ENCODE results near the gene RAB11FIP4.

Gene RAB11FIP4

DNA sequence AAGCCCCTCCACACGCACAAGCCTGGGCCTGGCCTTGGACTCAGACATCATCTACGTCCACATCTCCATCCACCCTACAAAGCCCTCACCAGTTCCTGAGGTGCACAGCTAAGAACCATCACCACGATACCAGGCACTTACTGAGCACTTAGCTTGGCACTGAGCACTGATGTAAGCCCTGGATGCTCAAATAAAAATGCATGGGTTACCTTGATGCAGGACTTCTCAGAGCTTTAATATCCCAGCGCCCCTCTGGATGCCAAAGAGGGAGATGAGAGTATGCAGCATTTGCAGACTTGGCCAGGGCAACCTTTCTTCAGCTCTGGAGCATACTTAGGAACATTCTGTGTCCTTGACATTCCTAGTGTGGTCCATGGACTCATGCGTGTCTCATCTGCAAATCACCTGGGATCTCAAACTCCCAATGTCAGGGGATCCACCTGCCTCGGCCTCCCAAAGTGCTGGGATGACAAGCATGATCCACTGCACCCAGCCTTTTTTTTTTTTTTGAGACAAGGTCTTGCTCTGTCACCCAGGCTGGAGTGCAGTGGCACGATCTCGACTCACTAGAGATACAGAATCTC lies 69.8 kb downstream of the RAB11FIP4 start:
- no peak for DNase-seq

DNA sequence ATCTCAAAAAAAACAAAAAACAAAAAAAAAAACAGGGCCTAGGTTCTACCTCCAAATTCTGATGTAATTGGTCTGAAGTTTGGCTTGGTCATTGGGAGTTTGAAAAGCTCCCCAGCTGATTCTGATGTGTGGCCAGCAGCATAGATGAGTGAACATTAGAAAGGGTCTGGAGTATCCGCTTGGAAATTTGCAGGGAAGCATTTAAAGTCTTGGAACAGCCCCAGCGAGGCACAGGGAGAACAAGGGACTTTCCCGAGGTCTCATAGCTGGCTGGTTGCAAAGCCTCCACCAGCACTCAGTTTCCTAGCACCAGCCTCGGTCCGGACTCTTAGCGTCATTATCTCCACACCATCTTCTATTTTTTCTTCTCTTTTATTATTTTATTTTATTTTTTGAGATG lies 70.8 kb downstream of the RAB11FIP4 start:
- DNase-seq, result no peak

DNA sequence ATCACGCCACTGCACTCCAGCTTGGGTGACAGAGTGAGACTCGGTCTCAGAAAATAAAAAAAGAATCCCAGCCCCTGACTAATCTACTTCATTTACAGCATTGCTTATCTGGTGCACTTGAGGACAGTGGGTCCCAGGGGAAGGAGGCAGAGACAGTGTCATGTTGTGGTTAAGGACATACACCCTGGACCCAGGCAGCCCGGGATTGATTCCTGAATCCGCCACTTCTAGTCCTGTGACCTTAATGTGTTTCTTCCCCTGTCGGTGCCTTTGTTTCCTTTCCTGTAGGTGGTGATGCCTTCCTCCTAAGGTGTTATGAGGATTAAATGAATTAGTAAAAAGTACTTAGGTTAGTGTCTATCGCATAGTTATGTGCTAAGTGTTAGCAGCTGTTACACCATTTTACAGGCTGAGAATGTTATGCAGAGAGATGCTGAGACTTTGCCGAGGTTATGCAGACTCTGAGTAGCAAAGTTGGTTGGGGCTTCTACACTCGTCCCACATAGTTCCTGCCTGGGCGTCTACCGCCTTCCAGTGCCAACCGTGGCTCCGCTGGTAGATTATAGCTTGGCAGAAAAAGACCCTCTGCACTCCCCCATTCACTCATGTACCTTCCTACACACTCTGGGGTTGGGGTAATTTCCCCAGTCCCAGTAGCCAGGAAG lies 74.8 kb downstream of the RAB11FIP4 start:
- DNase-seq, result no peak

DNA sequence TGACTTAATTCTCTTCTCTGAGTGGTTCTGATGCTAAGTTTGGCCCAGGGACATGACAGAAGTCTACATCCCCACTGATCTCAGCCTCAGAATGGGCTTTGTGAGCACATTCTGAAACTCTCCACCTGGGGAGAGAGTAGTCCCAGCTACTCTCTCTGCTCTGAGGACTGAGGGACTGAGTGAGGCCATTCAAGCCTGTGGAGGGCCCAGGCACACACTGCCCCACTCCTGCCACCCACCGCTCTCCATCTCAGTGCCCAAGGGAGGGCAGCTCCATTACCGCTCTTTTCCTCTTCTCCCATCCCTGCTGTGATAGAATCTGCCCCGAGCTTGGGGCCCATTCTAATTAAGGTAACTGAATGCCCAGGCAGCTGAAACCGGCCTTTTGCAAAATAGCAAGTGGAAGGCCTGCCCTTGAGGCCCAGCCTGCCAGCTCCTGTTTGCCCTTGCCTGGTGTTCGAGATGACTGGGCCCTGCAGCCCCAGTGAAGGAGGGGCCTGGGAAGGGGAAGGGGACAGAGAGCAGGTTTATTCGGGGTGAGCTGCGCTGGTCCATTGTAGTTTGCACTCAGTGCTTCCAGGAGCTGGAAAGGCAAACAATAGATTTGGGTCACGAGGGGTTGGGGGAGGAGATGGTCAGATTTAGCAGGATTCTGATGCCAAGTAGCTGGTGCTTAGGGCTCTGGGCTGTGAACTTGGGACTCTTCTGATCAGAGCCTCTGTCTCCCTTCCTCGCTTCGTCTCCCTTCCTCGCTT lies 76.2 kb downstream of the RAB11FIP4 start:
- DNase-seq, result no peak

DNA sequence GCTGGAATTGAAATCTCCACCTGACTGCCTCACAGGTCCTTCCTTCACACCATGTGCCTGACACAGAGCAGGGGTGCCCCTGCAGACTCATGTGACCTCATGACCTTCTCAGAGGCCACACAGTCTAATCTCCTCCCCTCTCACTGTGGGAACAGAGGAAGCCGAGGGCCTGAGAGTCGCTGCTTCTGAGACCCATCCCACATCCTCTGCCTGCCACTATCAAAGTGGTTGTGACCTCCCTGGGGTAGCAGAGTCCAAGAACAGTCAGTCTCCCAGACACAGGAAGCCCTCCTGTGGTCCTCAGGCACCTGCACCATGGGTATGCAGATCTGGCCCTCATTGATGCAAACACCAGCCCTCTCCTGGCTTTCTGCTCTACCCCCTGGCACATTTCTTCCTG lies 78.5 kb downstream of the RAB11FIP4 start:
- no peak for DNase-seq

DNA sequence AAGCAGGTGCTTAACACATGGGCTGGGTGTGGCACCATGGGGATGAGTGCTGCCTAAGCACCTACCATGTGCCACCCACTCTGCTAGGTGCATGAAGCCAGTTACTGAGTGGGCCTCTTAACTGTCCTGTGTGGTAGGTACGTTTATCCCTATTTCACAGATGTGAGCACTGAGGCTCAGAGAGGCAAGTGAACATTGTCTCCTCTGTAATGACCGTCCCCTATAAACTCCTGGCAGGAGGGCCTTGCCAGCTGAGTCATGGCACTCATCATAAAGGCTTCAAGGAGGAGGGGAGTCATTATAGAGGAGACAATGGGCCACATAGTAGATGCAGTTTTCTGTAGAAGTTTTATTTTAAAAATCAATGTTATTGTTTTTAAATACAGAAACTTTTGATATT lies 79.1 kb downstream of the RAB11FIP4 start:
- no peak for DNase-seq

DNA sequence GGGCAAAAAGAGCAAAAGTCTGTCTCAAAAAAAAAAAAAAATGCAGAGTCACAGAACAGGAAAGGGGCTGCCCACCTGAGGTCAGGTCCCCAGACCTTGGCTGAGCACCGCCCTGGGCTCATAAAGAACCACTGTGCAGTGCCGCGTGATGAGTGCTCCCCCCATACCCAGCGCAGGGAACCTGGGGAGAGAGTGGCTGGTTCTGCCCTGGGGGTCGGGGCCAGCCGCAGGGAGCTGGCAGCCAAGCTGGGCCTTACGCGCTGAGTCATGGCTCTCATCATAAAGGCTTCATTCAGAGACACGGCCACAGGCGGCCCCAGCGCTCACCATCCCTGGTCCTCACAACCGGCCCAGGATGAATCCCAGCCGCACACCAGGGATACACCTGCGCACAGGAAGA lies 80.7 kb downstream of the RAB11FIP4 start:
- no peak for DNase-seq

DNA sequence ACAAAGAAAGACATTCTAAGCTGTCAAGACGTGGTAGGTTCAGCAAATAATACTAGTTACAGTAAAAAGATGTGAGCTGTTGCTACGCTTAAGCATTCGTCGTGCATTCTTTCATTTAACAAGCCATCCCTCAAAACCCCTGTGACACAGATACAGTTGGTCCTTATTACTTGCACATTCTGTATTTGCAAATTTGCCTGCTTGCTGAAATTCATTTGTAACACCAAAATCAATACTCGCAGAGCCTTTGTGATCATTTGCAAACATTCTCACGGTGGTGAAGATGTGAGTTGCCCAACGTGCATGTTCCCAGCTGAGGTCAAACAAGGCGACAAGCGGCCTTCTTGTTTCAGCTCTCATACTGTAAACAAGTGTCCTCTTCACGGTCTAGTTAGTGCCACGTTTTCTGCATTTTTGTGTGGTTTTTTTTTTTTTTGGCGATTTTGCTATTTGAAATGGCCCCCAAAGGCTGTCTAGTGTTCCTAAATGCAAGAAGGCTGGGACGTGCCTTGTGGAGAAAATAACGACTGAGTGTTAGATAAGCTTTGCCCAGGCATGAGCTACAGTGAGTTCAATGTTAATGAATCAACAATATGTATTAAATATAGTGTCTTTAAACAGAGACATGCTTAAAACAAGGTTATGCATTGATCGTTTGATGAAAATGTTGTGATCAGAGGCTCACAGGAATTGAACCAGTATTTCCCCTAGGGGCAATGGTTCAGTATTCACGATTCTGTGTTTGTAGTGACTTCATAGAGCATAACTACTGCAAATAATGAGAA lies 84.1 kb downstream of the RAB11FIP4 start:
- DNase-seq, result no peak

DNA sequence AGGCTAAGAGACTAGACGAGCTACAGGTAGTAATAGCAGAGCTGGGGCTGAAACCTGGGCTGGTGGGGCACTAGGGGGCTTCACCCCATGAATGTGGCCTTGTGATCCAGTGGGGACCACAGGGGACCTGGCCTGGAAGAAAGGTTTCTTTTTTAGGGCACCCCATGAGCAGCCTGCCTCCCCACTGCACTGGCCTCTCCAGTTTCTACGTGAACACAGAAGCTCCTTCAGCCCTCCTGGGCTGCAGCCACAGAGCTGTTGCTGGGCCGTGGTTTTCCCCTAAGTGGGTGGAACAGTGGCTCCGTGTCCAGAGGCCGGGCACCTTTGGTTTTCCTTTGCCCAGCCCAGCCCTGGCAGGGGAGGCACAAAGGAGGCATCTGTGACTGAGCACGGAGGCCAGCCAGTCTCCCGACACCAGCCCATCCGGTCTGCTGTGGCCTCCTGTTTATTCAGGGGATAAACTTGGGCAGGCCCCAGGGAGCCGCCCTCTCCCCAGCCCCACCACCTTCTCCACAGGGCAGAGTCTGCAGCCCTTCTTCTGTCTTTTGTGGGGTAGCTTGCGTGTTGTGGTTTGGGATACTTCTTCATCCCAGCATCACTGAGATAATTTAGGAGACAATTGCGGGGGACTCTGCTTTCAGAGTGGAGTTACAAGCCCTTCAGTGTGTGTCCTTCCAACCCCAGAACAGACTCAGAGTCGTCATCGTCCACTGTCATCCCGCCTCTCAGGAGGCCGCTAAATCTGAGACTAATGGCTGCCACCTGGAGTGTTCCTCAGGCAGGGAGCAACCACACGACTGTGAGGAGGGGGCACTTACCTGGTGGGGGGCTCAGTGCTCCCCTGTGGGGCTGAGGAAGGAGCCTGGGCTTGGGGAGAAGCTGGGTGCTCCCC lies 85.3 kb downstream of the RAB11FIP4 start:
- DNase-seq, result no peak

DNA sequence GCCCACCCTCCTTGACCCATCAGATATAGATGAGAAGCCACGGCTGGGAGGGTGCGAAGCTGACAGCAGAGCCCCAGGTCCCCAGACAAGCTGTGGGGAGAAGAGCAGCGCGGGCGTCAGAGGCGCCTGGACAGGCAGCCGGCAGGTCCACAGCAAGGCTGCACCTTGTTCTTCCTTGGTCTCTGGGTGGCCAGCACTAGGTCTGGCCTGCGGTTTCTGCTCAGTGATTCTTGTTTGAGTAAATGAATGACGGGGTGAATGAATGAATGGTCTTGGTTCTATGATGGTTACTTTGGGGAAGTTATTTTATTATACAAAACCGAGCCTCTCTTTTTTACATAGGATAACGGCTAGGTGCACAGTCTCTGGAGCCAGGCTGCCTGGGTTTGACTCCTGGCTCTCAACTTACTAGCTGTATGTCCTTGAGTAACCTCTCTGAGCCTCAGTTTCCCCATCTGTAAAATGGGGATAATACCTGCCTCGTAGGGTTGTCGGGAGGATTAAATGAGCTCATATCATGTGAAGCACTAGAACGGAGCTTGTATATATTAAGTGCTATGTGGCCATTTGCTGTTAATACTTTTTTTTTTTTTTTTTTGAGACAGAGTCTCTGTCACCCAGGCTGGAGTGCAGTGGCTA lies 86.1 kb downstream of the RAB11FIP4 start:
- DNase-seq, result no peak

DNA sequence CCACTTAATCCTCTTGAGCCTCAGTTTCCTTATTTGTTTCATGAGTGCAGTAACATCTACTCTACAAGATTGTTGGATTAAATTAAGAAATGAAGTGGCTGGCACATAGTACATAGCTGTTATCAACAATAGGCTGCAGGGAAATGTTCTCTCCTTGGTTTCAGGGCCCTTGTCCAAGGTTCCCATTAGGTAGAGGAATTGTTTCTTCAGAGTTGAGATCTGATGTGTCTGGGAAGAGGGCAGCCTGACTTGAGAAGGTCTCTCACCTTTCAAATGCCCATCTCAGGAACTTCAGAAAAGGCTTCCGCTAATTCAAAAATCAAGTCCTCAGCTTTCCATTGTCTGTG lies 87.6 kb downstream of the RAB11FIP4 start:
- no peak for DNase-seq

DNA sequence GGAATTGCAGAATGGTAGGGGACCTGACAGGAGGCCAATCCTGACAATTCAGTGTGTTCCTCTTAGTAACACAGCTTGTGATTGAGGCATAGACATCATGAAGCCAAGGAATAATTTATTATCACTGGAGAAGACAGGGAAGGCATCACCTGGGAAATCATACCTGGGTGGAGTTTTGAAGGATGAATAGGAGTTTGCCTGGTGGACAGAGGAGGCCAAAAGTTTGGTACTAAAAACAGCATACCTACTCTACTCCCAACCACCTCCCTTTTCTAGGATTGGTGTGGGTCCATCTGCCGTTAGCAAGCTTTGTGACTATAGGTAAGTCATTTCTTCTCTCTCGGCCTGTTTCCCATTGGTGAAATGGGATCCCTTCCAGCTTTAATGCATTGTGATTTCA lies 88.0 kb downstream of the RAB11FIP4 start:
- DNase-seq, result no peak

DNA sequence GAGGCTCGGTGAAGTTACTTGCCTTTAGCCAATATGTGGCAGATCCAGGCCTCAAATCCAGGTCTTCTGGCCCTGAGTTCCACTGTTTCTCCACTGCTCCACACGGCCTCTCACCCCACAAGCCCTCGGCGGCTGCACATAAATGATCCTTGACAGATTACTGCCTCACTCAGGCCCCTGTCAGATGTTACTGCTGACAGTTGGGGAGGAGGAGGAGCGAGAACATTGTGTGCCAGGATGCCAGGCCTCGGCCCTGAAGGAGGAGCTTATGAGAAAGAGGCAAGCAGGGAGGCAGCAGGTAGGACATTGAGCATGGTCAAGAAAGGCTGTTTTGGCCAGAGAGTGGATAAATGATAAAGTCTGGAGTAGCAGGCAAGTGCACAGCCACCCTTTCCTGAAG lies 88.6 kb downstream of the RAB11FIP4 start:
- DNase-seq, result no peak

DNA sequence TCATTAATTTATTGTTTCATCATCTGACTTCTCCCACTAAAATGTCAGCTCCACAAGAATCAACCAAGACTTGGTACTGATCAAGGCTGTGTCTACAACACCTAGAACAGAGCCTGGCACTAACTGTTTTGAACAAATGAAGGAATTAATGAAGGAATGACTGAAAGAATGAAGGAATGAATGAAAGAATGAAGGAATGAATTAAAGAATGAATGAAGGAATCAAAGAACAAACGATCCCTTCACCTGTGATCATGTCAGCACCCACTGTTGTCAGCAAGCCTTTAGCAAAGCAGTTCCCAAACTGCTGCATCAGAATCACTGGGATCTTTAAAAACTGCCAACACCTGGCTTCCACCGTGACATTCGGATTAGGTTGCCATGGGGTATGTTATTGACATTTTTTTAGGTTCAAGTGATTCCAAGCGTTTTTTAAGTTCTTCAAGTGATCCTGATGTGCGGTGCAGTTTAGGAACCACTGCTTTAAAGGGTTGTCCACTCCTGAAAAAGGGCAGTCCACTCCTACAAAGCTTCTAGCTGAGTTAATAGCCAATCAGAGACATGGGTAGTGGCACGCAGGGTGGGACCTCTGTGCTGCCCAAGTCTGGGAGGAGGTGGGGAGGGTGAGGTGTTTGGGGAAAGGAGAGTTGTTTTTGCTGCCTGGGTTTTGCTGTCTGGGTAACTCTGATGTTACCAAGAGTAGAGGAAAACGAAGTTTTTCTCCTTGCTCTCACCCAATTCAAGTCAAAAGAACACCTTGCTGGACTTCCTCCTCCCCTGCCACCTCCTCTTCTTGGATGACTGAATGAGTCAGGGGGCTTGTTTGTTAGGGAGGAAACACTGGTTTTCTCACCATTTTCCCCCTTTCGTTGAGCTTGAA lies 89.7 kb downstream of the RAB11FIP4 start:
- DNase-seq, result no peak

DNA sequence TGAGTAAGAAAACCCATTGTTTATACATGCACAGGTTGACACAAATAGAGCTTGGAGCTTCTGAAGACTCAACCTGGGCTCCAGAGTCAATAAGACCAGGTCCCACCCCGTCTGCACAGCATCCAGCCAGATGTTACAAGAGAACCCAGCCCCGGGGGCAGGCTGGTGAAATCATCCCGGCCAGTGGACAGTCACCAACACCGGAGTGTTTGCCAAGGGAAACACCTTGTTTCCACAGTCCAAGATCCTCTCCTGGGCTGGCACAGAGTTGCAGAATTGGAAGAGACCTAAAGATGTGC lies 90.3 kb downstream of the RAB11FIP4 start:
- no peak for DNase-seq

DNA sequence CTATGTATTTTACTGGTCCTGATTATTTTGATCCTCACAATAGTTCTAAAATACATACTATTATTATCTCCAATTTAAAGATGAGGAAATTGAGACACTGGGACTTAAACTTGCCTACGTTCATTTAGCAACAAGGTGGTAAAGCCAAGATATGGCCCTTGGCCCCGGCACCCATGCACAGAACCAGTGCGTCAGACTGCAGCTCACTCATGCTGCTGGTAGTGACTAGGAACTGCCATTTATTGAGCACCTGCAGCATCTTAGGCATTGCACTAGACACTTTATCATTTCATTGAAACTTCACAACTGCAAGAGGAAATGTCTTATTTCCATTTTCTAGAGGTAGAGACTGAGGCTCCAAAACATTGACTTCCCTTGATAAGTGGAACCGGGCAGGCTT lies 93.3 kb downstream of the RAB11FIP4 start:
- DNase-seq, result no peak

DNA sequence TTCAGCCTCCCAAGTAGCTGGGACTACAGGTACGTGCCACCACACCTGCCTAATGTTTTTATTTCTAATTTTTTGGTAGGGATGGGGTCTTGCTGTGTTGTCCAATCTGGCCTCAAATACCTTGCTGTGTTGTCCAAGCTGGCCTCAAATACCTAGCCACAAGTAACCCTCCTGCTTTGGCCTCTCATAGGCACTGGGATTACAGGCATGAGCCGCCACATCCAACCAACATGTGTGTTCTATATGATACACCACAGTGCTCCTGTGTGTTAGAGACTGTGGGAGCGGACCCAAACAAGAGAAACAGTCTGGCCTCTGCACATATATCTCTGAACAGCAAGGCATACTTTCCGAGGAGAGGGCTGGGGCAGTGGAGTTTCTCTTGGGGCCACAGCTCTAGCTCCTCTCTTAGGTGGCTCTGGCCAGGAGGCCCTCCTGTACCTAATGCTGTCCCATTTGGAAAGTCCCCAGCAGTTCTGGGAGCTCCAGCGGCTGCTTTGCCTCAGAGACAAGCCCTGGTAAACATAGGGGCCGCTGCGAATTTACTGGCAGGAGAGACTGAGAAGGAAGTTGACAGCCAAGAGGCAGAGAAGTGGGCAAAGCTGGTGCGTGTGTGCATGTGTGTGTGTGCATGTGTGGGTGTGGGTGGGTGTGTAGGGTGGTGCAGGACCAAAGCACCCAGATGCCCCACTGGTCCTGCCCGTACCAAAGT lies 95.0 kb downstream of the RAB11FIP4 start:
- DNase-seq, result no peak

DNA sequence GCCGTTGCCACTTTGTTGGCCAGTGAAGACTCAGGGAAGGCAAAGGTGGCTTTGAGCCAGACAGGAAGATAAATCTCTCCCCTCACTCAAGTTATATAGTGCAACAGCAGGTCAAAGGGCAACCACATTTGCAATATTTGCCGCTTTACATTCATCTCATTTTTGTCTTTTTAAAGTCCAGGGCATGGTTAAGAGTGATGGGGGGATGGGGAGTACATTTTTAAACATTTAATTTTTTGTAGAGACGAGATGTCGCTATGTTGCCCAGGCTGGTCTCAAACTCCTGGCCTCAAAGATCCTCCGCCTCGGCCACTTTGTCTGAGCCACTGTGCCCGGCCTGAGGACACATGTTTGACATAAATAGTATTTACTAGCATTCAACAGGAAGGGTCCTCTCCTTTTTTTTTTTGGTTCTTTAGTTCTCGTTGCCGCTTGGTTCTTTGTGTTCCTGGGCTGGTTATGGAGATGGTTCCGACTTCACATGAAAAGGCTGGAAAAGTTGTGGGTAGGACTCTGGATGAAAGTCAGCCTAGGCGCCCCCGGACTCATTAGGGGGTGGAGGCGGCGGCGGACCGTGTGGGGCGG lies 95.7 kb downstream of the RAB11FIP4 start:
- DNase-seq, result no peak

DNA sequence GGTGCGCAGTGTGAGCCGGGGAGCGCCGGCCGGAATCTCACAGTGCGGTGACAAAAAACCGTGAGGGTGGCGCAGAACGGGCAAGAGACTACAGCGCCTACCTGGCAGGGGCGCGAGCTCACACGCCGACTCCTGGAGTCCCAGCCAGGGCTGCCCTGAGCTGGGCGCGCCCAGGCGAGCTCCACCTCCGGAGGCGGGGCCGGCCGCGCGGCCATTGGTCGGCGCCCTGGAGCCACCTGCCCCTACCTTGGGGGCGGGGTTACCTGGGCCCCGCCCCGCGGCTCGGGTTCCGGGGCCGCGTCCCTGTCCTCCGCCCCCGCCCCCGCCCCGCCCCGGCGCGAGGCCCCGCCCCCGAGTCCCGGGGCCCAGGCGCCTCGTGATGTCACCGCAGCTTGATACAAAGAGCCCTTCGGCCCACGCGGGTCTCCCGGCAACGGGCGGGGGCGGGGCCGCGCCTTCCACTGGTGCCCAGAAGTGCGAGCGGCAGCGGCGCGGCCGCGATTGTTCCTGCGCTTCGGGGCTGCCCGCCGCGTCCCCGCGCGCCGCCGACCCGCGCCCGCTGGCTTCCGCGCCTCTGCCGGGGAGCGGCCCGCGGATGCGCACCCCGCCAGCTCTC lies 96.3 kb downstream of the RAB11FIP4 start:
- DNase-seq, result peak; percentile 54
